H9 (cell line): Measurements from ENCODE around the gene BRAT1. TPM values are rescaled to one million over a fixed set of nuclear protein-coding genes. Genes with fewer than 3 reads are reported as not detected.

Experiments used
- DNase-seq: peaks from one replicate; pipeline ENCODE4 v3.0.0-alpha.2; 2017
- H2AFZ ChIP-seq: one replicate; pipeline ENCODE4 v1.6.1; 2013; ENCODE audit warnings: mild to moderate bottlenecking, low read length, control low read depth, moderate library complexity
- H2AK5ac ChIP-seq: 2 replicates; pipeline ENCODE4 v1.6.1; 2013; ENCODE audit warnings: low read length, control low read depth, mixed read lengths; ENCODE audit not compliant: insufficient read length
- H2BK120ac ChIP-seq: one replicate; pipeline ENCODE4 v1.6.1; 2013; ENCODE audit warnings: low read depth, mild to moderate bottlenecking, low read length, control low read depth, inconsistent platforms; ENCODE audit not compliant: poor library complexity, severe bottlenecking
- H2BK12ac ChIP-seq: 2 replicates; pipeline ENCODE4 v1.6.1; 2013; ENCODE audit warnings: low read length, control low read depth, mixed read lengths, low read depth; ENCODE audit not compliant: insufficient read length
- H2BK15ac ChIP-seq: 2 replicates; pipeline ENCODE4 v1.6.1; 2013; ENCODE audit warnings: low read depth, low read length, control low read depth
- H2BK20ac ChIP-seq: one replicate; pipeline ENCODE4 v1.6.1; 2013; ENCODE audit warnings: low read depth, mild to moderate bottlenecking, low read length, control low read depth, inconsistent platforms; ENCODE audit not compliant: poor library complexity, severe bottlenecking
- H2BK5ac ChIP-seq: 2 replicates; pipeline ENCODE4 v1.6.1; 2013; ENCODE audit warnings: low read length, control low read depth, mixed read lengths; ENCODE audit not compliant: insufficient read length
- H3K14ac ChIP-seq: 2 replicates; pipeline ENCODE4 v1.6.1; 2013; ENCODE audit warnings: low read length, control low read depth; ENCODE audit not compliant: insufficient read depth
- H3K18ac ChIP-seq: 2 replicates; pipeline ENCODE4 v1.6.1; 2013; ENCODE audit warnings: low read depth, mild to moderate bottlenecking, mixed read lengths, low read length, control low read depth; ENCODE audit not compliant: insufficient read length
- H3K23ac ChIP-seq: 2 replicates; pipeline ENCODE4 v1.6.1; 2013; ENCODE audit warnings: low read length, control low read depth, mixed read lengths, low read depth; ENCODE audit not compliant: insufficient read length
- H3K23me2 ChIP-seq: 2 replicates; pipeline ENCODE4 v1.6.1; 2013; ENCODE audit warnings: low read depth, mild to moderate bottlenecking, mixed read lengths, low read length, control low read depth; ENCODE audit not compliant: insufficient read length, poor library complexity, severe bottlenecking
- H3K27ac ChIP-seq: 2 replicates; pipeline ENCODE4 v1.5.1; 2013; ENCODE audit warnings: low read length, control low read depth, mixed read lengths, low read depth; ENCODE audit not compliant: insufficient read length
- H3K27me3 ChIP-seq: 2 replicates; pipeline ENCODE4 v1.6.1; 2013; ENCODE audit warnings: low read length, control low read depth, inconsistent platforms; ENCODE audit not compliant: insufficient read depth
- H3K4ac ChIP-seq: 2 replicates; pipeline ENCODE4 v1.6.1; 2013; ENCODE audit warnings: low read depth, mild to moderate bottlenecking, control low read depth, inconsistent platforms, low read length, moderate library complexity
- H3K4me1 ChIP-seq: 2 replicates; pipeline ENCODE4 v1.6.1; 2013; ENCODE audit warnings: low read length, control low read depth, inconsistent platforms; ENCODE audit not compliant: insufficient read depth
- H3K4me2 ChIP-seq: 2 replicates; pipeline ENCODE4 v1.6.1; 2013; ENCODE audit warnings: low read length, control low read depth, mixed read lengths; ENCODE audit not compliant: insufficient read length, insufficient read depth
- H3K56ac ChIP-seq: 2 replicates; pipeline ENCODE4 v1.6.1; 2013; ENCODE audit warnings: low read depth, mild to moderate bottlenecking, mixed read lengths, low read length, control low read depth; ENCODE audit not compliant: insufficient read length
- H3K79me1 ChIP-seq: 2 replicates; pipeline ENCODE4 v1.6.1; 2013; ENCODE audit warnings: low read depth, mild to moderate bottlenecking, moderate library complexity, low read length, control low read depth, inconsistent platforms; ENCODE audit not compliant: insufficient read depth, poor library complexity, severe bottlenecking
- H3K79me2 ChIP-seq: 2 replicates; pipeline ENCODE4 v1.6.1; 2013; ENCODE audit warnings: low read length, control low read depth, inconsistent platforms; ENCODE audit not compliant: insufficient read depth
- H3K9ac ChIP-seq: 2 replicates; pipeline ENCODE4 v1.6.1; 2013; ENCODE audit warnings: low read length, control low read depth, mixed read lengths; ENCODE audit not compliant: insufficient read length; ENCODE audit errors: extremely low read depth
- H3K9me3 ChIP-seq: one replicate; pipeline ENCODE4 v1.6.1; 2013; ENCODE audit warnings: low read depth, low read length, inconsistent platforms; ENCODE audit not compliant: control insufficient read depth
- H3T11ph ChIP-seq: one replicate; pipeline ENCODE4 v1.6.1; 2013; ENCODE audit warnings: mild to moderate bottlenecking, low read length, control low read depth, inconsistent platforms
- H4K20me1 ChIP-seq: one replicate; pipeline ENCODE4 v1.6.1; 2013; ENCODE audit not compliant: control insufficient read depth, insufficient read length, insufficient read depth
- H4K5ac ChIP-seq: 2 replicates; pipeline ENCODE4 v1.6.1; 2013; ENCODE audit warnings: low read depth, mild to moderate bottlenecking, mixed read lengths, low read length, control low read depth; ENCODE audit not compliant: insufficient read length
- H4K8ac ChIP-seq: replicated peaks from 2 replicates; pipeline ENCODE4 v1.6.1; 2013; ENCODE audit warnings: low read length, control low read depth, mixed read lengths, low read depth; ENCODE audit not compliant: insufficient read length
- H4K91ac ChIP-seq: 2 replicates; pipeline ENCODE4 v1.6.1; 2013; ENCODE audit warnings: low read depth, mild to moderate bottlenecking, moderate library complexity, mixed read lengths, low read length, control low read depth; ENCODE audit not compliant: insufficient read length
- H3K27ac Mint-ChIP-seq, 3 experiments: 2 replicates in 2 of 3; 3 replicates in 1 of 3; pipeline ENCODE4 v1.8.0; 2020 to 2021; ENCODE audit warnings: mixed read lengths in 3 of 3, mild to moderate bottlenecking in 1 of 3, moderate library complexity in 1 of 3
- H3K27me3 Mint-ChIP-seq: 2 replicates; pipeline ENCODE4 v1.8.0; 2021; ENCODE audit warnings: low read depth, mild to moderate bottlenecking, moderate library complexity, mixed read lengths
- H3K36me3 Mint-ChIP-seq, 3 experiments: 2 replicates in 2 of 3; 3 replicates in 1 of 3; pipeline ENCODE4 v1.8.0; 2020 to 2021; ENCODE audit warnings: low read depth in 3 of 3, mixed read lengths in 3 of 3; ENCODE audit not compliant: insufficient read depth in 1 of 3
- H3K4me1 Mint-ChIP-seq, 2 experiments: 2 replicates each; pipeline ENCODE4 v1.8.0; 2020; ENCODE audit warnings: mixed read lengths in 2 of 2
- H3K4me3 Mint-ChIP-seq, 2 experiments: 2 replicates in 1 of 2; 3 replicates in 1 of 2; pipeline ENCODE4 v1.8.0; 2020 to 2021; ENCODE audit warnings: mild to moderate bottlenecking in 2 of 2, mixed read lengths in 2 of 2, moderate library complexity in 1 of 2
- H3K9me3 Mint-ChIP-seq, 2 experiments: 2 replicates in 1 of 2; 3 replicates in 1 of 2; pipeline ENCODE4 v1.8.0; 2020; ENCODE audit warnings: mild to moderate bottlenecking in 2 of 2, mixed read lengths in 2 of 2, moderate library complexity in 1 of 2
- CTCF ChIP-seq: fragments of 200-600 bp; sonication (generic); conservative IDR thresholded peaks from 3 replicates; pipeline ENCODE4 v1.8.0; 2021; ENCODE audit warnings: antibody characterized with exemption, mild to moderate bottlenecking
- WGBS: extraction: QIAGEN DNeasy Blood & Tissue Kit; methylation state at CpG from one replicate; pipeline ENCODE4 v1.1.7; 2013; ENCODE audit warnings: missing lambda C conversion rate, low lambda C conversion rate, mixed read lengths; ENCODE audit not compliant: insufficient read length; ENCODE audit errors: extremely low coverage; 5-methylcytosine and 5-hydroxymethylcytosine counted together
- total RNA-seq: library from RNA; stranded (reverse); gene quantifications from 2 replicates; pipeline ENCODE4 v1.2.1, GENCODE V29; 2021

The BRAT1 gene
- total RNA-seq, 1 experiment from 2014 or later: 41.2 TPM

- Histone ChIP-seq H3K23me2 (no peaks in the 10 kb centered on the region), H2BK12ac (no peak overlapping the region), H3K4me1 (no peaks in the 10 kb centered on the region), H3K79me1 (no peaks in the 10 kb centered on the region), H3K56ac (no peak overlapping the region), H4K91ac (no peak overlapping the region), H2BK120ac (no peak overlapping the region), H2BK20ac (no peak overlapping the region), H3K9ac (no peak overlapping the region), H4K8ac (no peak overlapping the region), H2AFZ (no peak overlapping the region), H2BK5ac (no peak overlapping the region), H3K4ac (no peak overlapping the region), H3T11ph (no peak overlapping the region), H3K23ac (no peak overlapping the region), H3K27ac (no peak overlapping the region), H3K9me3 (no peaks in the 10 kb centered on the region), H2AK5ac (no peak overlapping the region), H3K18ac (no peak overlapping the region), H3K27me3 (no peaks in the 10 kb centered on the region), H2BK15ac (no peak overlapping the region), H3K79me2 (no peaks in the 10 kb centered on the region), H4K20me1 (no peaks in the 10 kb centered on the region), H4K5ac (no peak overlapping the region), H3K4me2 (no peak overlapping the region), H3K14ac (no peak overlapping the region)
- Mint-ChIP-seq H3K4me3 (no peak overlapping the region), H3K36me3 (peaks cover 4 to 10% (median 5%) of the 10 kb centered on the region in 3 experiments; a peak in 5 of 7 replicates), H3K27me3 (no peaks in the 10 kb centered on the region), H3K27ac (peak overlapping the region in 2 of 3 experiments; percentile 39 to 55; a peak in 5 of 7 replicates), H3K9me3 (no peaks in the 10 kb centered on the region), H3K4me1 (no peaks in the 10 kb centered on the region)
- no peak for DNase-seq
- WGBS: no CpG with 5 or more reads among the region's 29 CpGs
- TF ChIP-seq CTCF: no peak
Measured at GRCh38 chr7:2598154-2598823, 43.0 kb upstream of the BRAT1 start.
